Colonic mucosa (tissue), 4 donors: ENCODE measurements around the gene C1R. TPM values are rescaled to one million over a fixed set of nuclear protein-coding genes. Genes with fewer than 3 reads are reported as not detected.

Source experiments
- DNase-seq: peaks from one replicate; pipeline ENCODE4 v3.0.0-alpha.2; 2020
- H3K27ac ChIP-seq: fragments of 200-600 bp; one replicate; pipeline ENCODE4 v1.8.0; 2021
- H3K27me3 ChIP-seq: fragments of 200-600 bp; one replicate; pipeline ENCODE4 v1.8.0; 2021
- H3K36me3 ChIP-seq: fragments of 200-600 bp; one replicate; pipeline ENCODE4 v1.8.0; 2021
- H3K4me1 ChIP-seq: fragments of 200-600 bp; one replicate; pipeline ENCODE4 v1.8.0; 2021; ENCODE audit warnings: mild to moderate bottlenecking
- H3K4me3 ChIP-seq: fragments of 200-600 bp; one replicate; pipeline ENCODE4 v1.8.0; 2021
- H3K9ac ChIP-seq, 2 donors: one replicate each; pipeline ENCODE4 v1.7.0; 2013; ENCODE audit warnings: control low read depth in 2 of 2, low read depth in 2 of 2, low read length in 2 of 2
- H3K9me3 ChIP-seq: fragments of 200-600 bp; one replicate; pipeline ENCODE4 v1.8.0; 2021
- CTCF ChIP-seq: fragments of 200-600 bp; IDR thresholded peaks from one replicate; pipeline ENCODE4 v1.8.0; 2022; ENCODE audit warnings: antibody characterized with exemption, mild to moderate bottlenecking
- intact Hi-C: fragments of 100-400 bp; cut with DNase I; formaldehyde crosslinking; loops from one replicate; pipeline ENCODE4 v1.14.1; 2022
- total RNA-seq, 2 donors: library from RNA; stranded (reverse); fragmentation: NEBNext Ultra II Directional in 1 of 2; extraction: Animal tissue kit (Norgen Biotek cat#: 25700) in 1 of 2; gene quantifications; one replicate each; pipeline ENCODE4 v1.2.1, GENCODE V29; 2021
- donor health status: healthy.
- donor health status: DM: no; HTN: no; CAD: no.
- donor health status: DM: no; HTN: no; CAD: no.

Gene C1R
- total RNA-seq, 2 donors from 2014 or later = 40.1 to 104 TPM

- no peak for TF ChIP-seq CTCF
- no peak overlapping the region for H3K9ac ChIP-seq
- no peak overlapping the region for H3K27ac ChIP-seq
- no peaks in the 10 kb centered on the region for H3K9me3 ChIP-seq
- no peaks in the 10 kb centered on the region for H3K27me3 ChIP-seq
- no peak overlapping the region for H3K4me3 ChIP-seq
- no peaks in the 10 kb centered on the region for H3K36me3 ChIP-seq
- DNase-seq = no peak
- intact Hi-C loops = loop anchor here (5.0 kb wide), 1 partner anchor 171 kb away; no protein-coding TSS in a partner anchor
- no peaks in the 10 kb centered on the region for H3K4me1 ChIP-seq
These were observed 1.2 kb upstream of the C1R start for GRCh38 chr12:7093486-7093885.

DNA sequence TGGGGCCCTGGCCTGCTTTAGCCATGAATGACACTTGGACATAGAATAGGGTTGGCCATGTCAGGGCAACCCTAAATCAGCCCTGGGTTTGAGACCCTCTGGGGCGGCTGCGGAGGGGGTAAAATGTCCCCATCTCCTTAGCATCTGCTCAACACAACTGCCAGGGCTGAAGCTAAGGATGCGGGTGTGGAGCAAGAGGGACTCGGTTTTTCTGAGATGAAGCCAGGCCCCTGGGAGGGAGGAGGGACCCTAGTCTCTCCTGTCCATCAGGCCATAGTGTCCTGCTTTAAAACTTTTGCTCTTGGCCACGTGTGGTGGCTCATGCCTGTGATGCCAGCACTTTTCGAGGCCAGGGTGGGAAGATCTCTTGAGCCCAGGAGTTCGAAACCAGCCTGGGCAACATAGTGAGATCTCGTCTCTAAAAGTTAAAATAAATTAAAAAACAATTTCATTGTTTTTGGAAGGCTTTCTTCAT, 778 bp upstream of the C1R start:
- Histone ChIP-seq H3K4me3 (no peak overlapping the region), H3K4me1 (no peaks in the 10 kb centered on the region), H3K27ac (peak overlapping the region; percentile 1), H3K9ac (peak overlapping the region in 1 of 2 donors; percentile 70), H3K27me3 (no peaks in the 10 kb centered on the region), H3K9me3 (no peaks in the 10 kb centered on the region), H3K36me3 (no peaks in the 10 kb centered on the region)
- intact Hi-C loops = loop anchor here (5.0 kb wide), 1 partner anchor 171 kb away; no protein-coding TSS in a partner anchor
- no peak for DNase-seq
- TF ChIP-seq CTCF = no peak

DNA sequence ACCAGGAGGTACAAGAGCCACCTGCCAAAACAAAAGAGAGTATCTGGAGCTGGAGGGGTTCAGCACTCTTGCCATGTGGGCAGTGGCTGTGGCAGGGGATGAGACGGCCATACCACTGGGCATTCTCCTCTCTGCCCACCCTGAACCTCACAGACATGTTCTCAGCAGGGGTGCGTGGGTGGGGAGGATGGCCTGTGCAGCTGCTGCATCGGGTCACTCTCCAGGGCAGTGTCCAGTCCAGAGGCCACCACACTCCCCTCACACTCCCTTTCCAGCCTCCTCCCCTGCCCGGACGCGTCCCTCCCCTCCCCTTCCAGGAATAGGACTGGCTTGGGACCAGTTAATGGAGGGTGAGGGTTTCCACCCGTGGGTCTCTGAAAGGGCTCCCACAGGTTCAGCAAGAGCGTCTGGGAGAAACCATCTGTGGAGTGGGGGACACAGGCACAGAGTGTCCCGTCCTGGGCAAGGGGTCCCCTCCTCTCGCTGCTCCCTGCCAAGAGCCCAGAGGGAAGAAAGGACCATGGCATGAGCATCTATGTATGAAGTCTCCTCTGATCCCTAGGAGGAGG, 501 bp downstream of the C1R start:
- no peak for TF ChIP-seq CTCF
- intact Hi-C loops = loop anchor here (5.0 kb wide), 1 partner anchor 169 kb away; no protein-coding TSS in a partner anchor
- Histone ChIP-seq H3K27me3 (no peaks in the 10 kb centered on the region), H3K9ac (peak overlapping the region; percentile 70 to 73), H3K36me3 (no peaks in the 10 kb centered on the region), H3K27ac (peak overlapping the region; percentile 1), H3K4me3 (peak overlapping the region; percentile 44), H3K4me1 (no peaks in the 10 kb centered on the region), H3K9me3 (no peaks in the 10 kb centered on the region)
- peak; percentile 31 for DNase-seq

DNA sequence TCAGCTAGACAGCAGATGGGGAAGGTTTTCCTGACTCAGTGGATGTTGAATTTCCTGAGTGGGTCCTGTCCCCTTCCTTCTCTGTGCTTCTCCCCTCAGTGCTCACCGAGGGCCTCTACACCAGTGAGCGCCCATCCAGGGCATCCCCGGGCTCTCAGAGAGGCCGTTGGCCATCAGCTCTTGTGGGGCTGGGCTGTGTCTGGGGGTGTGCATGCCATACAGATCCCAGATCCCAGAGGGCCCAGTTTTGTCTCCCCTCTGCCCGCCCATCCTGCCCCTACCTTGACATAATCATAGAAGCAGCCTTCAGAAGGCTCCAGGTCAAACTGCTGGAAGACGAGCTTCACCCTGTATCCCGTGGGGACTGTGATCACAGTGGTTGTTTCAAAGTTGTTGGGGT, 1.1 kb downstream of the C1R start:
- TF ChIP-seq CTCF = no peak
- no peak for DNase-seq
- Histone ChIP-seq H3K9me3 (no peaks in the 10 kb centered on the region), H3K27ac (peak overlapping the region; percentile 1), H3K27me3 (no peaks in the 10 kb centered on the region), H3K4me1 (no peaks in the 10 kb centered on the region), H3K4me3 (peak overlapping the region; percentile 44), H3K36me3 (no peaks in the 10 kb centered on the region), H3K9ac (peak overlapping the region; percentile 70 to 73)
- intact Hi-C loops = loop anchor here (5.0 kb wide), 1 partner anchor 169 kb away; no protein-coding TSS in a partner anchor

DNA sequence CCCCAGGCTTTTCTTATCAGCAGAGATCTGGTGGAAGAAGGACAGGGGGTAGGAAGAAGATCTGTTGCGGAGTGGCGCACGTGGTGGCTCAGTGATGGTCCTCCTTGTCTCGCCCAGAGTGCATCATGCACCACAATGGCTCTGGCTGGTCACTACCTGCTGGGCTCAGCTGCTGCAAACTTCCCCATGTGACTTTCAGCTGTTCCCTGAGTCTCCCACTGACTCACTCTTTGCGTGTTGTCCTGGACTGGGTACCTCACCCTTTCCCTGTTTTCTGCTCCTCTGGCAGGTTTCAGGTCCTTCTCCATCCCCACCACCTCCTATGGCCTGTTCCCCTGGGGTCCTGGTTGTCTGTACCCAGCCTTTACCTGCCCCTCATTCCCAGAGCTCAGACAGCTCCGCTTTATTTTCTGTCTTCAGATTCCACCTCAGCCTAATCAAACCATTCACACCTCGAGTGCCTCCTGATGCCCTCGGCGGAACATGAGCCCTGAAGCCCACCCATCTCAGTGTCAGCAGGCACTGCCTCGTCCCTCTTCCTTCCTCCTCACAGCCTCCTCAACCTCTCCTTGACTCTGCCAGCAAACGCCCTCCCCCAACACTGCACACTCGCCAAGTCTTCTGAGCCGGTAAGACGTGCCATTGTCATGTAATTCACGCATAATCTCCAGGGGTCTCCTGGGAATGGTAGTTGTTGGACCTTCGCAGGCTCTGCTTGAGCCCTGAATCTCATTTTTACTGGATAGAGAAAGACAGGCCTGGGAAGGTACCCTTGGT, 1.8 kb downstream of the C1R start:
- no peaks in the 10 kb centered on the region for H3K27me3 ChIP-seq
- no peaks in the 10 kb centered on the region for H3K36me3 ChIP-seq
- H3K27ac ChIP-seq = peak overlapping the region; percentile 1
- intact Hi-C loops = loop anchor here (5.0 kb wide), 1 partner anchor 168 kb away; no protein-coding TSS in a partner anchor
- H3K4me3 ChIP-seq = peak overlapping the region; percentile 12
- no peak for DNase-seq
- H3K4me1 ChIP-seq = no peaks in the 10 kb centered on the region
- no peaks in the 10 kb centered on the region for H3K9me3 ChIP-seq
- H3K9ac ChIP-seq = peak overlapping the region; percentile 16 to 70
- TF ChIP-seq CTCF = no peak
